ENCODE measurements around the gene CNDP1. TPM values are rescaled to one million over a fixed set of nuclear protein-coding genes. Genes with fewer than 3 reads are reported as not detected.
A peak's percentile ranks its signal among the peaks of the same experiment; 100 is the strongest.

The CNDP1 gene
- total RNA-seq, 2 experiments from 2014 or later: 0.25 to 0.39 TPM

DNA sequence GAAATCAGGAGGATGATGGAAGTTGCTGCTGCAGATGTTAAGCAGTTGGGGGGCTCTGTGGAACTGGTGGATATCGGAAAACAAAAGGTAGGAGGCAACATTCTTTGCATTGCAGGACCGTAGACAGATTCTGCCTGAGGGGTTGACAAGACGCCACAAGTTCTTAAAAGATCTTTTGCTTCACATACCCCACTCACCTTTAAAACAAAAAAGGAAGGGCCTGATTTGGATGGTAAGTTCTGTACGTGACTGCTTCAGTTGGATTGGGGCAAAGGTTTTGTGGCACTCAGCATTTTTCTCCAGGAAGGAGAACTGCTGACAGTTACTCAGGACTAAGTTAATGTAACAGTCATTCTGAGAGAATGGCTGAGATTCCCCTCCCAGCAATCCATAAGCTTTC lies 32.9 kb upstream of the CNDP1 start:
- peaks cover 48% of the 10 kb centered on the region for H3K36me3 ChIP-seq (ENCODE audit: insufficient read depth, low read length)
- intact Hi-C loops (cut with DNase I, micrococcal nuclease): loop anchor here in 1 of 2 experiments (2.0 kb wide), 1 partner anchor 355 kb away; the partner anchor contains the start of gene FBXO15
- DNase-seq: no peak
- ChIA-PET CTCF (no interaction called here), POLR2A (no interaction called here)
- H3K4me1 ChIP-seq (ENCODE audit: insufficient read depth, low read length): peaks cover 40% of the 10 kb centered on the region
- H3K27me3 ChIP-seq (ENCODE audit: control insufficient read depth in 1 of 2, insufficient read depth in 2 of 2, low read length in 2 of 2): no peaks in the 10 kb centered on the region
- no peak overlapping the region for H3K4me3 ChIP-seq (ENCODE audit: low read length)
- H3K27ac Mint-ChIP-seq: peak overlapping the region; percentile 97
- no peaks in the 10 kb centered on the region for H3K9me3 Mint-ChIP-seq
- H3K27ac ChIP-seq (ENCODE audit: low read depth in 1 of 2, low read length in 2 of 2): no peak overlapping the region
- H3K4me3 Mint-ChIP-seq: peak overlapping the region; percentile 38
- no peak for TF ChIP-seq CTCF (IDR thresholded peaks at IDR 0.05)
- H3K4me1 Mint-ChIP-seq (ENCODE audit: low read depth): peaks cover 44% of the 10 kb centered on the region
- no peak for ATAC-seq (ENCODE audit: poor library complexity)
- H3K9me3 ChIP-seq (ENCODE audit: control insufficient read depth in 1 of 2, insufficient read depth in 1 of 2, low read length in 2 of 2): no peaks in the 10 kb centered on the region
- peaks cover 76% of the 10 kb centered on the region for H3K36me3 Mint-ChIP-seq (ENCODE audit: low read depth)
- H3K27me3 Mint-ChIP-seq: no peaks in the 10 kb centered on the region

- Mint-ChIP-seq H3K4me1 (ENCODE audit: low read depth) (peaks cover 30% of the 10 kb centered on the region), H3K4me3 (no peak overlapping the region), H3K36me3 (ENCODE audit: low read depth) (peaks cover 81% of the 10 kb centered on the region), H3K27me3 (no peaks in the 10 kb centered on the region), H3K27ac (peak overlapping the region; percentile 47), H3K9me3 (no peaks in the 10 kb centered on the region)
- Histone ChIP-seq H3K36me3 (ENCODE audit: insufficient read depth, low read length) (peaks cover 65% of the 10 kb centered on the region), H3K27me3 (ENCODE audit: control insufficient read depth in 1 of 2, insufficient read depth in 2 of 2, low read length in 2 of 2) (no peaks in the 10 kb centered on the region), H3K4me3 (ENCODE audit: low read length) (no peak overlapping the region), H3K9me3 (ENCODE audit: control insufficient read depth in 1 of 2, insufficient read depth in 1 of 2, low read length in 2 of 2) (no peaks in the 10 kb centered on the region), H3K4me1 (ENCODE audit: insufficient read depth, low read length) (peaks cover 24% of the 10 kb centered on the region), H3K27ac (ENCODE audit: low read depth in 1 of 2, low read length in 2 of 2) (no peak overlapping the region)
- POLR2A ChIA-PET: no interaction called here
- CTCF ChIA-PET: interaction anchor here (1.0 kb wide), 1 partner anchor 150 kb away, joined by 3 read pairs; no protein-coding TSS in a partner anchor
- no peak for DNase-seq
- intact Hi-C loops (cut with DNase I, micrococcal nuclease): no loop called here
- no peak for ATAC-seq (ENCODE audit: poor library complexity)
- TF ChIP-seq CTCF (IDR thresholded peaks at IDR 0.05): no peak
Measured at GRCh38 chr18:74503137-74503536, 31.2 kb upstream of the CNDP1 start.

- Histone ChIP-seq H3K4me1 (ENCODE audit: insufficient read depth, low read length) (peaks cover 6% of the 10 kb centered on the region), H3K36me3 (ENCODE audit: insufficient read depth, low read length) (peaks cover 91% of the 10 kb centered on the region), H3K27me3 (ENCODE audit: control insufficient read depth in 1 of 2, insufficient read depth in 2 of 2, low read length in 2 of 2) (no peaks in the 10 kb centered on the region), H3K4me3 (ENCODE audit: low read length) (no peak overlapping the region), H3K27ac (ENCODE audit: low read depth in 1 of 2, low read length in 2 of 2) (no peak overlapping the region), H3K9me3 (ENCODE audit: control insufficient read depth in 1 of 2, insufficient read depth in 1 of 2, low read length in 2 of 2) (no peaks in the 10 kb centered on the region)
- intact Hi-C loops (cut with DNase I, micrococcal nuclease): no loop called here
- H3K4me3 Mint-ChIP-seq: no peak overlapping the region
- H3K9me3 Mint-ChIP-seq: no peaks in the 10 kb centered on the region
- ATAC-seq (ENCODE audit: poor library complexity): no peak
- no peak for DNase-seq
- H3K27me3 Mint-ChIP-seq: no peaks in the 10 kb centered on the region
- ChIA-PET CTCF (interaction anchor here (2.0 kb wide), 1 partner anchor 12 kb away, joined by 10 read pairs; no protein-coding TSS in a partner anchor), POLR2A (no interaction called here)
- no peak overlapping the region for H3K27ac Mint-ChIP-seq
- peaks cover 89% of the 10 kb centered on the region for H3K36me3 Mint-ChIP-seq (ENCODE audit: low read depth)
- peaks cover 5% of the 10 kb centered on the region for H3K4me1 Mint-ChIP-seq (ENCODE audit: low read depth)
- TF ChIP-seq CTCF (IDR thresholded peaks at IDR 0.05): no peak
Measured at GRCh38 chr18:74505776-74506175, 28.5 kb upstream of the CNDP1 start.
